Heart left ventricle (tissue), 13 donors: ENCODE measurements around the gene MAP2K5.

Experiments used
- POLR2A ChIP-seq, 2 donors: fragments of 450-650 bp; IDR thresholded peaks; one replicate each; pipeline ENCODE4 v1.6.1; 2017; ENCODE audit warnings: antibody characterized with exemption in 2 of 2, mild to moderate bottlenecking in 2 of 2, moderate library complexity in 2 of 2
- TF ChIP-seq, protein P1 (sequence below), 12 donors: fragments of 200-600 bp; sonication (generic) in 4 of 12; IDR thresholded peaks; one replicate each; pipeline versions ENCODE4 v1.5.0 to v1.8.0; 2018 to 2022; ENCODE audit warnings: antibody characterized with exemption in 12 of 12, mild to moderate bottlenecking in 5 of 12
- donor health status: ischemic (EF 13 %, LVEDD 7.1; RV severe dilation, severe dysfunction).
- donor health status: DM: no; HTN: yes; CAD: no.
- donor health status: DM: no; HTN: no; CAD: no.
- donor health status: ischemic (EF 25% LVEDD 6.9; RV normal size, moderate dysfunction).
- donor health status: ischemic (EF 25% LVEDD 5.7; RV mildly dilated, moderate dysfunction).
- donor health status: ischemic (EF 35%, LVEDD 5.7; RV mildly dilated, moderate dysfunction).
- donor health status: nonischemic (EF 11% LVEDD 7.7; RV severe dilation, severe dysfunction).
- donor health status: DM: yes; HTN: yes; CAD: no.
- donor health status: PGD.
- donor health status: ischemic (EF 29% LVEDD 5.4; RV normal size, mild dysfunction).
- donor health status: nonischemic (EF 23%, LVEDD 6.1; RV moderate dilation, normal function).

DNA sequence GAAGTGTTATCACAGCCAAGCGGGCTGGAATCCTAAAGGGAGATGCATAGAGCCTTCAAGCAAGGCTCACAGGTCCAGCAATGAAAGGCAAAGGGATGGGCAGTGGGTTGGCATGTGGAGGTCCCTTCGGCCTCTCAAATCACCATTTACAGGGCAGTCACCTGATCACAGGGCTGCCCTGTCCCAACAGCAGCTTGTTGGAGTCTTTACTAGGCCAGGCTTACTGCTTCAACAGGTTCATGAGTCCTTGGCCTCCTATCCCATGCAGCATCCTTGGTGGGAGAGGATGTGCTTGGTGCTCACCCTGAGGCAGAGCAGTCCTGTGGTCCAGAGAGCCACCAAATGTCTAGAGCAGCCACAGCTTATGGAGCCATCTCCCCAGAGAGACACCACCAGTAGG, 258.6 kb downstream of the MAP2K5 start:
- TF ChIP-seq, protein P1, sequence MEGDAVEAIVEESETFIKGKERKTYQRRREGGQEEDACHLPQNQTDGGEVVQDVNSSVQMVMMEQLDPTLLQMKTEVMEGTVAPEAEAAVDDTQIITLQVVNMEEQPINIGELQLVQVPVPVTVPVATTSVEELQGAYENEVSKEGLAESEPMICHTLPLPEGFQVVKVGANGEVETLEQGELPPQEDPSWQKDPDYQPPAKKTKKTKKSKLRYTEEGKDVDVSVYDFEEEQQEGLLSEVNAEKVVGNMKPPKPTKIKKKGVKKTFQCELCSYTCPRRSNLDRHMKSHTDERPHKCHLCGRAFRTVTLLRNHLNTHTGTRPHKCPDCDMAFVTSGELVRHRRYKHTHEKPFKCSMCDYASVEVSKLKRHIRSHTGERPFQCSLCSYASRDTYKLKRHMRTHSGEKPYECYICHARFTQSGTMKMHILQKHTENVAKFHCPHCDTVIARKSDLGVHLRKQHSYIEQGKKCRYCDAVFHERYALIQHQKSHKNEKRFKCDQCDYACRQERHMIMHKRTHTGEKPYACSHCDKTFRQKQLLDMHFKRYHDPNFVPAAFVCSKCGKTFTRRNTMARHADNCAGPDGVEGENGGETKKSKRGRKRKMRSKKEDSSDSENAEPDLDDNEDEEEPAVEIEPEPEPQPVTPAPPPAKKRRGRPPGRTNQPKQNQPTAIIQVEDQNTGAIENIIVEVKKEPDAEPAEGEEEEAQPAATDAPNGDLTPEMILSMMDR (IDR thresholded peaks at IDR 0.05): no peak
- TF ChIP-seq POLR2A (IDR thresholded peaks at IDR 0.05): no peak
